HG02642 (cell line): ENCODE measurements around the gene DNAJB12.
"Not testable (repeated sequence)": the region's sequence is repeated elsewhere in the genome, so short reads cannot be mapped to it uniquely, and the experiment has no call there.

Source experiments
- ATAC-seq: cut with Tn5 transposase; IDR thresholded peaks from one replicate; pipeline ENCODE4 v1.9.1; 2021; ENCODE audit warnings: mild to moderate bottlenecking; ENCODE audit not compliant: unreplicated experiment, poor library complexity

The DNAJB12 gene

DNA sequence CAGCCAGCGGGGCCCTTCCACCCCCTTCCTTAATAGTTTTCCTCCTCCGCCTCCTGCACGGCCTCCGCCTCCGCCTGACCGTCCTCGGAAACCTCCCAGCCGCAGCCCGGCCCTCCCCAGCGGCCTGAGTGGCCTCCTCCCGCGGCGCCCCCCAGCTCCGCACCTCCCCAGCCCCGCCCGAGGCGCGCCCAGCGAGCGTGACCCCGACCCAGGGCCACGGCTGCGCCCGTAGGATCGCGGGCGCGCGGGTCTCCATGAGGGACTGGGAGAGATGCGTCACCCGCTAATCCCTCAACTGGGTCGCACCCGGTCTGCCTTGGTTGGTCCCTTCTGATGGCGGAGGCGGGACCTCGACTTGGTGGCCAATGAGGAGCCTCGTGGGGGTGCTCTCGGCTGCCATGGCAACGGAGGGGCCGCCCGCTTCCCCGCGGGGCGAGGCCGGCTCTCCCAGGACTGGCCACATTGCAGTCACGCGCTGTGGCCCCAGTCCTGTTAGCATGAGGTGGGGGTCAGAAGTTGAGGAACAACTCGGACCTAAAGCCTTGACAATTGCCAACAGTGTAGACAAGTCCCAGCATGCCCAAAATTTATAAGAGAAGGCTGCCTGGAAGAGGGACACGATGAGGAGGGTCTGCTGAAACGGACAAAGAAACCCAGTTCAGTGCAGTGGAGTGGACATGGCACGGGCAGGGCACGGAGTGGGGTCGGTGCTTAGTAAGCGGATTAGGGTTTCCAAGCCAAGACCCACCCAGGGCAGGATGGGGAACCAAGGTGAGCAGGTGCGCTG, 56.7 kb downstream of the DNAJB12 start:
- peak; percentile 85 for ATAC-seq

DNA sequence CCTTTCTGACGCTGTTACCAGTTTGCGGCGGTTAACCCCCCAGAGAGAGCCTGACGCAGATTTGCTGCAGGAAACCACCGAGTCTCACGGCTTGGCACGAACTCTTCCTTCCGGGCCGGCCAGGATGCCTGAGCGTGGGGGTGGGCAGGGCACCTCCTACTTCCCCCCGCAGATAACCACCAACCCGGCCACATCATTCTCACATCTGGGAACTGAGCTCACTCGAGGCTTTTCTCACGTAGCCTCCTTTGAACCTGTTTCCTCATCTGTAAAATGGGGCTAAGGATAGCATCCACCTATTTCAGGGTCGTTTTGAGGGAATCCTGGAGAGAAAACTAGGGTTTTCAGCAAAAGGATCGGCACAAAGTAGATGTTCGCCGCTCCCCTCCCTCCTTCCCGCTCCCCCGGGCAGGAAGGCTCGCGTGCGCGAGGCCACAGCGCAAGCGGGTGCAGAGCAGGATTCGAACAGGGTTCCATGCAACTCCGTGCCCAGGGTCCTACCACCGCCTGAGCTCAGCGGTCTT, 57.4 kb downstream of the DNAJB12 start:
- peak; percentile 59 for ATAC-seq

DNA sequence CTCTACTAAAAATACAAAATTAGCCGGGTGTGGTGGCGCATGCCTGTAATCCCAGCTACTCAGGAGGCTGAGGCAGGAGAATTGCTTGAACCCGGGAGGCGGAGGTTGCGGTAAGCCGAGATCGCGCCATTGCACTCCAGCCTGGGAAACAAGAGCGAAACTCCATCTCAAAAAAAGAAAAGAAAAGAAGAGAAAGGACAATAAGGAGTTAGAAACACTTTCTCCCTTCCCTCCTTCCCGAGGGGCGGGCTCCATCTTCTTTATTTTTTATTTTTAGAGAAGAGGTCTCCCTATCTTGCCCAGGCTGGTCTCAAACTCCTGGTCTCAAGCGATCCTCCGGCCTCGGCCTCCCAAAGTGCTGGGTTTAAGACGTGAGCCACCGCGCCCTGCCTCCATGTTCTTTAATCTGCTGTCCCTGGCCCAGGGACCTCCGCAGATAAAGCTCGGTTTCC, 57.9 kb downstream of the DNAJB12 start:
- ATAC-seq: not testable (repeated sequence)

DNA sequence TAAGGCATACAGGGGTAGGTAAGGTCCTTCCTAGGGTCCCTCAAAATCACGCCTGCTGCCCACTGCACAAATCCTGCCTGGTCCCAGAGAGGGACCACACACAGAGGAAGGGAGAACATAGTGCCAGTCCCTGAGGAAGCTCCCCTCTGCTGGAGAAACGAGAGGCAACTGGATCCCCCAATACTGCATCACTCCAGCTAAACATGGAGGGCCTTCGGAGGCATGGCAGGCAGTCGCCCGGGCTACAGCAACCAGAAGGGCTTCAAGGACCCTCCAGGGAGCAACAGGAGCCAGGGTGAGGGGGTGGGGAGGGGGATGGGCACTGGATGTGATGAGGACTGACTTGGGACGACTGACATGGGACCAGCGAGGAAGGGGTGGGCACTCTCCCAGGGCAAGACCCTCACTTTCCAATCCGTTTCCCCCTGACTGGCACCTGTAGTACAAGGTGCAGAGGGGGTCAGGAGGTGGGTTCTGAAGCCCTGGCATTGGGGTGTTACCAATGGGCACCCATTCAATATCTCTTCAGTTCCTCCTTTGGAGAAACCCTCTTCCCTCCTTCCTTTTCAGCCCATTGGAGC, 59.3 kb downstream of the DNAJB12 start:
- no peak for ATAC-seq

DNA sequence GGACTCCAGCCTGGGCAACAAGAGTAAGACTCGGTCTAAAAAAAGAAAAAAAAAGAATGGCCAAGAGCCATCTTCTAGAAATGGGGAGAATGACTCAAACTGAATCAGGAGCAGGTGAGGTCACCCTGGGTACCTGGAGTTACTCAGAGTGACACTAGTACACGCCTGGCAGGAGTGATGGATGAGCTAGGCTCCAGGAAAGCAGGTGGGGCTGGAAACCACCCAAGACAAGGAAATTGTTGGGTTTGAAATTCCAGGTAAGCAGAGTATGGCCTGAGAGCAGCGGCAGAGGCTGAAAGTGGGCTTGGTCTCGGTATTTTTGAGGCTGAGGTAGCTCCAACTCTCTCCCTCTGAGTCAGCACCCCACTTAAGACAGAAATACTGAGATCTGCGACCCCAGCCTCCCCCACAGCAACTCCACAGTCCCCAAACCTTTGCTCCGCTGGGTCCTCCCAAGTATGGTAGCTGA, 62.5 kb downstream of the DNAJB12 start:
- no peak for ATAC-seq

DNA sequence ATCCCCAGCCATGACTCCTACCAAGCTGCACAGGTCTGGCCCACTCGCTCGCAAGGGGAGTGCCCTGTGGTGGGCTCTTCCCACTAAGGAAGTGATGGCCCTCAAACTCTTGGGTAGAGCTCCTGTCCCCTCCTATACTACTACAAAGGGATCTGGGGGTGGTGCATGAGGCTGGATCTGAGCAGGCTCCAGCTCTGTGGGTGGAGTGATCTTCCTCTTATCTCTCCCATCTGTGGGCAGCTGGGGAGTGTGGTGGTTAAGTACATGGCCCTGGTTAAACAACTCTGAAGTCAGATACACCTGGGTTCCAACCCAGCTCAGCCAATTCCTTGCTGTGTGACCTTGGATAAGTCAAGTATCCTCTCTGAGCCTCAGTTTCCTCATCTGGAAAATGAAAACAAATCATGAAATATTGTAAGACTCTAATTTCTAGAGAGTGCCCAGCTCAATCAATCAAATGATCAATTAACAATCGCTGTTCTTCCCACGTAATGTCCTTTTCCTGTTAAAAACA, 63.6 kb downstream of the DNAJB12 start:
- no peak for ATAC-seq

DNA sequence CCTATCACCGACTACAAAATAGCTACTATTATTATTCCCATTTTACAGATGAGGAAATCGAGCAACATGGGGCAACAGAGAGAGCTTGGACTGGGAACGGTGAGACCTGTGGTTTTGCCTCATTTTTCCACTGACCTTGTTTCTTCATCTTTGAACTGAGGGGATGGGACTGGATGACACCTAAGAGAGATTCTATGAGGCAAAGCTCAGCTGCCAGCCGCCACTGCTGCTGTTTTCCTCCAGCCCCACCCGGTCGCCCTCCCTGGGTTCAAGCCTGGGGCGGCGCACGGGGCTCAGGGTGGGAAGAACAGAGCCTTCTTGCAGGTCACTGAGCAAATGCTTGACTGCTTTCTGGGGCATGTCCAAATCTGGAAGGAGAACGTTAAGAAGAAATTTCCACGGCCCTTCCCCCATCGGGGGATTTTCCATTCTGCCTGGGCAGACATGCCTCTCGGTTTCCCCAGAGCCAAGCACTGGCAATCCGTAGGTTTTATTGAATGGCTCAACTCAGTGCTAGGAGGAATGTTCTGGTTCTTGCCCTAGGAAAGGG, 68.7 kb downstream of the DNAJB12 start:
- no peak for ATAC-seq

DNA sequence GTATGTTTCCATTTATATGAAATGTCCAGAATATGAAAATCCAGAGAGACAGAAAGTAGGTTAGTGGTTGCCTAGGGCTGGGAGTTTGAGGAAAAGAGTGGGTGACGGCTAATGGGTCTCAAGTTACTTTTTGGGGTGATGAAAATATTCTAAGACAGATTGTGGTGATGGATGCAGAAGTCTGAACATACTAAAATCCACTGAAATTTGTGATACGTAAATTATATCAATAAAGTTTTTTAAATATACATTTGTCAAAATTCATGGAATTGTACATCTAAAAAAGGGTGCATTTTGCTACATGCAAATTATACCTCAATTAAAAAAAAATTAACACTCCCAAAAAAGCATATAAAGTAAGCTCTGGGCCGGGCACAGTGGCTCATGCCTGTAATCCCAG, 71.6 kb downstream of the DNAJB12 start:
- ATAC-seq: no peak
